GM12873 (cell line): Measurements from ENCODE around the gene AK8.

Experiments
- CTCF ChIP-seq: IDR thresholded peaks from 2 replicates; pipeline ENCODE4 v1.5.1; 2012; ENCODE audit warnings: low read depth, mild to moderate bottlenecking, moderate library complexity, low read length, control low read depth; ENCODE audit not compliant: insufficient read depth; ENCODE audit errors: missing control alignments

AK8 gene

GRCh38 chr9:132826621-132827365, 51.3 kb downstream of the AK8 start:
- no peak for TF ChIP-seq CTCF

- no peak for TF ChIP-seq CTCF
These were observed 52.0 kb downstream of the AK8 start for GRCh38 chr9:132826131-132826530.

GRCh38 chr9:132825430-132825829, 52.7 kb downstream of the AK8 start:
- TF ChIP-seq CTCF: no peak

- TF ChIP-seq CTCF: no peak
These were observed 53.1 kb downstream of the AK8 start for GRCh38 chr9:132824951-132825350.

GRCh38 chr9:132824151-132824550, 53.9 kb downstream of the AK8 start:
- no peak for TF ChIP-seq CTCF

GRCh38 chr9:132823370-132824145, 54.5 kb downstream of the AK8 start:
- TF ChIP-seq CTCF: no peak

GRCh38 chr9:132820169-132820944, 57.7 kb downstream of the AK8 start:
- no peak for TF ChIP-seq CTCF
